Measurements from ENCODE around the gene KIF1B.

- no peak for TF ChIP-seq CTCF (IDR thresholded peaks at IDR 0.05)
- no peak for TF ChIP-seq POLR2A (IDR thresholded peaks at IDR 0.05)
Measured at GRCh38 chr1:10200620-10201019, 9.8 kb upstream of the KIF1B start.

Data from Peyer's patch (tissue), 4 donors.